ENCODE data around the gene ARHGAP32. TPM values are rescaled to one million over a fixed set of nuclear protein-coding genes. Genes with fewer than 3 reads are reported as not detected.

Gene ARHGAP32
- polyA plus RNA-seq, 1 of the 3 experiments (the other 2 are of a cell fraction): 4.8 TPM

DNA sequence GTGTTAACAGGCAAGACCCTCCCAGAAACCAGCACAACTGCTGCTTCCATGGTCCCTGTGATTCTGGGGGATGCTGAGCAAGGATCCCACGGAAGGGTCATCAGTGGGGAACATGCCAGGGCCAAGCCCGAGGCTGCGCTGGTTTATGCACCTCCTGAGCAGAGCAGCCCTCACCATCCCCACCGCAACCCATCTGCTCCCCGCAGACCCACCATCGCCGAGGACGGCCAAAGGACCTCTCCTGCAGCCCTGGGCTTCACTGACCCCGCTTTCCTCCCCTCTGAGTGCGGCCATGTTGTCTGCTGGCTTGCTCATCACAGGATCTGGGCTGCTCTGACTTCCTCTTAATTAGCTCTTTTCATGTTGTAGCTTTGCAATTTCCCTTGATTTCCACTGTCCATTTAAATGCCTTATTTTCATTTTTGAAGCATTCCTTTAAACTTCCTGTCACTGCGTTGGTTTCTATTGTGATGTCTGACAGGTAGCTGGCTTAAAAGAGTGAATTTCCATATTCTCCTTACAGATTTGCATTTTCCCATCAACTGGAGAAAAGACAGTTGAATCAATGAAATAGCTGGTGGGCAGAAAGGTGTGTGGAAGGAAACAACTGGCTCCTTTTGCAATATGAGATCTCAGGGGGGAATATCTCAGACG is 264.3 kb downstream of the ARHGAP32 start (continued):
- no peak for TF ChIP-seq FOXM1 (IDR thresholded peaks at IDR 0.05; ENCODE audit: low read depth)
- TF ChIP-seq NRF1 (IDR thresholded peaks at IDR 0.05; ENCODE audit: low read depth, low read length): no peak

- Histone ChIP-seq H3K27me3 (ENCODE audit: insufficient read depth) (peaks cover 5% of the 10 kb centered on the region; the same call in 1 of the 2 replicates), H3K9me3 (no peaks in the 10 kb centered on the region), H3F3A (replicated peaks; ENCODE audit: insufficient read depth) (no peaks in the 10 kb centered on the region), H3K79me2 (ENCODE audit: insufficient read depth) (no peaks in the 10 kb centered on the region), H3K4me2 (no peak overlapping the region), H3K4me1 (ENCODE audit: control insufficient read depth in 1 of 2, insufficient read depth in 2 of 2, low read depth in 1 of 2, low read length in 1 of 2) (peaks cover 0 to 2% of the 10 kb centered on the region in 2 experiments; a peak in 1 of 4 replicates), H3K4me3 (ENCODE audit: low read depth in 2 of 2, low read length in 1 of 2) (no peak overlapping the region), H3K9ac (no peak overlapping the region), H3K36me3 (replicated peaks in 1 of 2; ENCODE audit: control insufficient read depth in 1 of 2, insufficient read depth in 2 of 2, low read length in 1 of 2) (no peaks in the 10 kb centered on the region), H2AFZ (ENCODE audit: low read depth) (no peak overlapping the region), H3K27ac (ENCODE audit: low read depth in 2 of 2, low read length in 1 of 2) (no peak overlapping the region), H4K20me1 (ENCODE audit: insufficient read depth) (no peaks in the 10 kb centered on the region), H3K9me2 (no peaks in the 10 kb centered on the region)
- TF ChIP-seq NFIC (IDR thresholded peaks at IDR 0.05; ENCODE audit: borderline replicate concordance): no peak
- TF ChIP-seq FOXM1 (IDR thresholded peaks at IDR 0.05; ENCODE audit: low read depth): no peak
- no peak for TF ChIP-seq GABPA (IDR thresholded peaks at IDR 0.05; ENCODE audit: low read depth)
- no peak for TF ChIP-seq FOSL2 (IDR thresholded peaks at IDR 0.05; ENCODE audit: borderline replicate concordance, low read depth)
- TF ChIP-seq USF2 (IDR thresholded peaks at IDR 0.05; ENCODE audit: borderline replicate concordance, low read depth, low read length): no peak
- no peak for TF ChIP-seq SIN3A (IDR thresholded peaks at IDR 0.05; ENCODE audit: borderline replicate concordance, low read depth, low read length)
- no peak for TF ChIP-seq FOXJ3 (CRISPR knock-in tag; IDR thresholded peaks at IDR 0.05)
- no peak for TF ChIP-seq RCOR1 (IDR thresholded peaks at IDR 0.05; ENCODE audit: low read length)
- TF ChIP-seq CHD2 (IDR thresholded peaks at IDR 0.05; ENCODE audit: low read length, partially characterized antibody): no peak
- no peak for TF ChIP-seq ZBTB33 (IDR thresholded peaks at IDR 0.05; ENCODE audit: borderline replicate concordance, low read depth)
- TF ChIP-seq GATA2 (CRISPR knock-in tag; IDR thresholded peaks at IDR 0.05): no peak
- no peak for TF ChIP-seq MAX (IDR thresholded peaks at IDR 0.05; ENCODE audit: low read depth)
- TF ChIP-seq TCF12 (IDR thresholded peaks at IDR 0.05): no peak
- no peak for TF ChIP-seq MXI1 (IDR thresholded peaks at IDR 0.05; ENCODE audit: low read depth, low read length)
- TF ChIP-seq EZH2phosphoT487 (IDR thresholded peaks at IDR 0.05; ENCODE audit: borderline replicate concordance, low read depth): no peak
- TF ChIP-seq EP300 (IDR thresholded peaks at IDR 0.05; ENCODE audit: borderline replicate concordance in 1 of 2, low read depth in 1 of 2, low read length in 1 of 2): no peak
- POLR2A ChIA-PET: no interaction called here
- WGBS (ENCODE audit: low lambda C conversion rate): 62% methylated on average over 10 of the region's 11 CpGs
- CTCF ChIA-PET: interaction anchor here (4.8 kb wide), 1 partner anchor 29 kb away, joined by 26 read pairs; no protein-coding TSS in a partner anchor
- no peak for DNase-seq
These were observed 265.0 kb downstream of the ARHGAP32 start for GRCh38 chr11:128927108-128927461.
